Activated CD4-positive, alpha-beta T cell treated with anti-CD3 and anti-CD28 coated beads for 36 hours (primary cell): ENCODE results near the gene EP400. TPM values are rescaled to one million over a fixed set of nuclear protein-coding genes. Genes with fewer than 3 reads are reported as not detected.
"Not testable (repeated sequence)": the region's sequence is repeated elsewhere in the genome, so short reads cannot be mapped to it uniquely, and the experiment has no call there.

ENCODE experiments used
- ATAC-seq: fragments of 200-7000 bp; cut with Tn5 transposase; one replicate; pipeline ENCODE4 v1.10.0; 2021; ENCODE audit warnings: mild to moderate bottlenecking, moderate library complexity
- CTCF ChIA-PET: fragments of 350-600 bp; sonication (Branson Sonifier 250); formaldehyde crosslinking; loops from one replicate; lab custom pipeline; 2021; ENCODE audit warnings: antibody characterized with exemption; lab: Charles Lee
- POLR2A ChIA-PET: fragments of 350-600 bp; sonication (Branson Sonifier 250); formaldehyde crosslinking; loops from one replicate; lab custom pipeline; 2021; ENCODE audit warnings: antibody characterized with exemption, inconsistent platforms; lab: Charles Lee
- DNase-seq: peaks from one replicate; pipeline ENCODE4 v3.0.0-alpha.2; 2020
- H3K27ac Mint-ChIP-seq: one replicate; pipeline ENCODE4 v1.8.0; 2021; ENCODE audit warnings: mixed read lengths
- H3K27me3 Mint-ChIP-seq: one replicate; pipeline ENCODE4 v1.8.0; 2021; ENCODE audit warnings: mixed read lengths
- H3K36me3 Mint-ChIP-seq: one replicate; pipeline ENCODE4 v1.8.0; 2021; ENCODE audit warnings: low read depth, mixed read lengths
- H3K4me1 Mint-ChIP-seq: one replicate; pipeline ENCODE4 v1.8.0; 2021; ENCODE audit warnings: mixed read lengths
- H3K4me3 Mint-ChIP-seq: one replicate; pipeline ENCODE4 v1.8.0; 2021; ENCODE audit warnings: mild to moderate bottlenecking, moderate library complexity, mixed read lengths
- H3K9me3 Mint-ChIP-seq: one replicate; pipeline ENCODE4 v1.8.0; 2021; ENCODE audit warnings: low read depth, mixed read lengths
- intact Hi-C, 2 experiments: fragments of 100-400 bp; cut with DNase I in 1 of 2; cut with micrococcal nuclease in 1 of 2; formaldehyde crosslinking; loops; one replicate each; pipeline versions ENCODE4 v1.14.2 to v1.15.1; 2022 to 2024; cut with DNase I, micrococcal nuclease
- total RNA-seq, 2 experiments: library from RNA; stranded (reverse); gene quantifications; one replicate each; pipeline ENCODE4 v1.2.3, GENCODE V29; 2021

EP400 gene
- total RNA-seq, 2 experiments from 2014 or later = 46.4 to 51.3 TPM

GRCh38 chr12:132079200-132079599, 129.5 kb downstream of the EP400 start:
- Mint-ChIP-seq H3K4me3 (no peak overlapping the region), H3K27ac (no peak overlapping the region), H3K27me3 (no peaks in the 10 kb centered on the region), H3K9me3 (no peaks in the 10 kb centered on the region), H3K4me1 (peaks cover 8% of the 10 kb centered on the region), H3K36me3 (peaks cover 19% of the 10 kb centered on the region)
- ATAC-seq (no peak), DNase-seq (no peak)
- POLR2A ChIA-PET = no interaction called here
- intact Hi-C loops = no loop called here
- CTCF ChIA-PET = interaction anchor here (1.0 kb wide), 1 partner anchor 13 kb away, joined by 3 read pairs; no protein-coding TSS in a partner anchor

DNA sequence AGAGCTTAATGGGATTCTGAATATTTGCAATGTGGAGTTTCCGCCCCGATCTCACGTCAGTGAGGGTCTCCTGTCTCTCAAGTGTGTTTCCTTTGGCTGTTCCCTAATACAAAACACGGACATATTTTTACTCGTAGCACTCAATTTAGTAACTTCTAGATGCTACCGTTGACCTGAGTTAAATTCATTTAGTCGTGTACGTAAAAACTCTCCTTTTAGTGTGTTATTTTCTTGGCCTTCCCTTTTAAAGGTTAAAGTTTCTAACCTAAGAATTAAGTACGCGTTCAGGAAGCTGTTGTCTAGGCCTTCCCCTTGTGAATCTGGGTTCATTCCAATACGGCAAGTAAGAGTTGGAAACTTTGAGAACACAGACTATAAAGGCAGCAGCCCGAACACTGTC, 130.0 kb downstream of the EP400 start:
- Mint-ChIP-seq H3K4me3 (no peak overlapping the region), H3K27ac (no peak overlapping the region), H3K9me3 (no peaks in the 10 kb centered on the region), H3K4me1 (peaks cover 8% of the 10 kb centered on the region), H3K27me3 (no peaks in the 10 kb centered on the region), H3K36me3 (peaks cover 14% of the 10 kb centered on the region)
- ATAC-seq = no peak
- DNase-seq = no peak
- ChIA-PET CTCF (interaction anchor here (1.0 kb wide), 1 partner anchor 13 kb away, joined by 3 read pairs; no protein-coding TSS in a partner anchor), POLR2A (no interaction called here)
- intact Hi-C loops = loop anchor here in 1 of 2 experiments (5.0 to 10.0 kb wide), 2 partner anchors 408 to 1205 kb away; partner anchors contain the start of gene RAN

- H3K27ac Mint-ChIP-seq, ATAC-seq, H3K4me3 Mint-ChIP-seq, CTCF ChIA-PET, POLR2A ChIA-PET, DNase-seq, H3K9me3 Mint-ChIP-seq, H3K27me3 Mint-ChIP-seq: not testable (repeated sequence)
- intact Hi-C loops = loop anchor here in 1 of 2 experiments (5.0 to 10.0 kb wide), 2 partner anchors 407 to 1206 kb away; partner anchors contain the start of gene RAN
- Mint-ChIP-seq H3K36me3 (peaks cover 17% of the 10 kb centered on the region), H3K4me1 (peaks cover 15% of the 10 kb centered on the region)
Observed at GRCh38 chr12:132080515-132080914, 130.8 kb downstream of the EP400 start.

DNA sequence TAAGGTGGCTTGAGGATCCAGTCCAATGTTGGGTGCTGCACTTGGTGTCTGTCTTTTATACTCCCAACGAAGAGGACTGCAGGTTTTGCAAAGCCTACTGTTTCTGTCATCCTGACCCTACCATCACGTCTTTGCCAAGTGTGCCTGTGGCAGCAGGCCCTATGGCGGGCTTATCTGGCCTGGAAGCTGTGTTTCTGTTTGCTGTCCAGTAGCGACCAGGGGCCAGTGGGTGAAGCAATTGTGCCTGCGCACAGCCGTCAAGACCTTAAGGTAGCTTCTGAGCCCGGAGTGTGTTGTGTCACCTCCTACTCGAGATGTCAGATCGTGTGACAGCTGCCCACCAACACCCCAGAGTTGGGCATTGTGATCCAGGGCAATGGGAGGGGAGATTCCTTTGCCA, 131.7 kb downstream of the EP400 start:
- intact Hi-C loops = loop anchor here in 1 of 2 experiments (5.0 to 10.0 kb wide), 2 partner anchors 406 to 1207 kb away; partner anchors contain the start of gene RAN
- Mint-ChIP-seq H3K4me1 (peaks cover 20% of the 10 kb centered on the region), H3K4me3 (no peak overlapping the region), H3K36me3 (peaks cover 14% of the 10 kb centered on the region), H3K27ac (no peak overlapping the region), H3K27me3 (no peaks in the 10 kb centered on the region), H3K9me3 (no peaks in the 10 kb centered on the region)
- POLR2A ChIA-PET = no interaction called here
- no peak for ATAC-seq
- CTCF ChIA-PET = interaction anchor here (0.7 kb wide), 1 partner anchor 14 kb away, joined by 3 read pairs; no protein-coding TSS in a partner anchor
- DNase-seq = no peak

- ATAC-seq = peak; percentile 12
- Mint-ChIP-seq H3K27ac (peak overlapping the region; percentile 91), H3K4me3 (peak overlapping the region; percentile 86), H3K4me1 (peaks cover 23% of the 10 kb centered on the region), H3K27me3 (no peaks in the 10 kb centered on the region), H3K36me3 (peaks cover 8% of the 10 kb centered on the region), H3K9me3 (no peaks in the 10 kb centered on the region)
- ChIA-PET POLR2A (interaction anchor here (0.7 kb wide), 1 partner anchor 9 kb away, joined by 3 read pairs; no protein-coding TSS in a partner anchor), CTCF (no interaction called here)
- no peak for DNase-seq
- intact Hi-C loops = loop anchor here in 1 of 2 experiments (5.0 to 10.0 kb wide), 2 partner anchors 404 to 1209 kb away; partner anchors contain the start of gene RAN
Observed at GRCh38 chr12:132083614-132083940, 133.8 kb downstream of the EP400 start.

DNA sequence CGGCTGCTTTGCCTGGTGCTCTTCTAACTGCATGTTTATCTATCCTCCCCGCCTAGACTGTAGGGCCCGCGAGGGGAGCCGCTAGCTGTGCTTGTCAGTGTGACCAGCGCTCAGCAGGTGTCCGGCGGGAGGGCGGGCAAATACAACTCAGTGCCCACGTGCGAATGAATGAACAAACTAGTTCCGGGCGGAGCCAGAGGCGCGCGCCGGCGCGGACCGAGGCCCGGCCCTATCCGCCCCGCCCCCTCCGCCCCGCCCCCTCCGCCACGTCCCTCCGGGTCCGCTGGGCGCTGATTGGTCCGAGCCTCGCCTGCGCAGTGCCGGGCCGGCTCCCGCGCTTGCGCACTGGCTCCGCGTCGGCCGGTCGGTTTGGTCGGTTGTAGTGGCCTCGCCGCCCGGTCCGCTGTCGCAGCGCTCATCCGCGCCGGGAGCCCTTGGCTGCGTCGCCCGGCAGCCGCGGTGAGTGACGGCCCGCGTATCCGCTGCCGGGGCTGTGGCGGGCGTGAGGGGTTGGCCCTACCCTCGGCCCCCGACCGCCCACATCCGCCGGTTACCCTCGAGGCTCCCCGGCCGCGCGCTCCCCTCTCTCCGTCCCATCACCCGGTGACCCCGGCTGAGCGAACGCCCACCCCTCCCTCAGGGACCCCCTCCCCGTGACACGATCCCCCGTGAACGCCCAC, 134.3 kb downstream of the EP400 start:
- H3K4me1 Mint-ChIP-seq = peaks cover 23% of the 10 kb centered on the region
- ChIA-PET POLR2A (no interaction called here), CTCF (no interaction called here)
- H3K27me3 Mint-ChIP-seq = no peaks in the 10 kb centered on the region
- H3K36me3 Mint-ChIP-seq = peaks cover 8% of the 10 kb centered on the region
- ATAC-seq = peak; percentile 95
- peak overlapping the region; percentile 86 for H3K4me3 Mint-ChIP-seq
- peak overlapping the region; percentile 91 for H3K27ac Mint-ChIP-seq
- intact Hi-C loops = loop anchor here in 1 of 2 experiments (1.0 to 10.0 kb wide), 9 partner anchors 60 to 1209 kb away; partner anchors contain the start of genes DDX51, EP400, NOC4L and PGAM5
- H3K9me3 Mint-ChIP-seq = no peaks in the 10 kb centered on the region
- DNase-seq = peak; percentile 94

GRCh38 chr12:132084621-132085290, 135.0 kb downstream of the EP400 start:
- Mint-ChIP-seq H3K4me1 (peaks cover 23% of the 10 kb centered on the region), H3K36me3 (peaks cover 11% of the 10 kb centered on the region), H3K27me3 (no peaks in the 10 kb centered on the region), H3K4me3 (peak overlapping the region; percentile 86), H3K9me3 (no peaks in the 10 kb centered on the region), H3K27ac (peak overlapping the region; percentile 65)
- ATAC-seq (peak; percentile 11), DNase-seq (peak; percentile 69)
- intact Hi-C loops = loop anchor here in 1 of 2 experiments (1.0 to 10.0 kb wide), 10 partner anchors 60 to 1210 kb away; partner anchors contain the start of genes ANKLE2, DDX51, EP400 and NOC4L
- ChIA-PET POLR2A (no interaction called here), CTCF (no interaction called here)

DNA sequence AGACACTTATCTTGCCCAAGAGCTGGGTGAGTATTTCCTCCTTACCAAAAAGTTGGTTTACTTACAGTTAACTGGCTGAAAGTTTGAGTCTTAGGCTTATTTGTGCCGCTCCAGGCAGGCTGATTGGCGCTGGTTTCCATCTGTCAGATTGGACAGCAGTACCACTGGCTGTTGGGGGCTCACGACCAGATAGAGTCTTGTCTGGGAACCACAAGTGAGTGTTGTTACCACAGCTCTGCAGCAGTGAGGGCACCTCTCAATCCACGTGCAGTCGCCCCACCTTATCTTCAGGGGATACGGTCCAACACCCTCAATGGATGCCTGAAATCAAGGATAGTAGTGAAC, 135.5 kb downstream of the EP400 start:
- H3K27me3 Mint-ChIP-seq = no peaks in the 10 kb centered on the region
- CTCF ChIA-PET = no interaction called here
- intact Hi-C loops = loop anchor here in 1 of 2 experiments (5.0 to 10.0 kb wide), 2 partner anchors 677 to 1210 kb away; partner anchors contain the start of genes ANKLE2 and RAN
- peak overlapping the region; percentile 86 for H3K4me3 Mint-ChIP-seq
- peak overlapping the region; percentile 65 for H3K27ac Mint-ChIP-seq
- ATAC-seq (no peak), DNase-seq (no peak)
- H3K4me1 Mint-ChIP-seq = peaks cover 23% of the 10 kb centered on the region
- POLR2A ChIA-PET = no interaction called here
- no peaks in the 10 kb centered on the region for H3K9me3 Mint-ChIP-seq
- H3K36me3 Mint-ChIP-seq = peaks cover 12% of the 10 kb centered on the region

GRCh38 chr12:132089407-132089910, 139.7 kb downstream of the EP400 start:
- peaks cover 21% of the 10 kb centered on the region for H3K36me3 Mint-ChIP-seq
- ATAC-seq (no peak), DNase-seq (no peak)
- H3K4me3 Mint-ChIP-seq = no peak overlapping the region
- H3K27me3 Mint-ChIP-seq = no peaks in the 10 kb centered on the region
- CTCF ChIA-PET = no interaction called here
- no peak overlapping the region for H3K27ac Mint-ChIP-seq
- H3K9me3 Mint-ChIP-seq = no peaks in the 10 kb centered on the region
- intact Hi-C loops = loop anchor here in 1 of 2 experiments (5.0 to 10.0 kb wide), 2 partner anchors 673 to 1215 kb away; partner anchors contain the start of genes ANKLE2 and RAN
- POLR2A ChIA-PET = no interaction called here
- peaks cover 15% of the 10 kb centered on the region for H3K4me1 Mint-ChIP-seq

- Mint-ChIP-seq H3K4me3 (no peak overlapping the region), H3K9me3 (peaks cover 7% of the 10 kb centered on the region), H3K27me3 (no peaks in the 10 kb centered on the region), H3K4me1 (peaks cover 6% of the 10 kb centered on the region), H3K27ac (no peak overlapping the region), H3K36me3 (peaks cover 34% of the 10 kb centered on the region)
- intact Hi-C loops = no loop called here
- no peak for DNase-seq
- no peak for ATAC-seq
- CTCF ChIA-PET = no interaction called here
- POLR2A ChIA-PET = no interaction called here
Observed at GRCh38 chr12:132094269-132094891, 144.6 kb downstream of the EP400 start.
